ENCODE measurements around the gene ARHGAP5.

ARHGAP5 gene

GRCh38 chr14:32076278-32077080 lies 625 bp upstream of the ARHGAP5 start:
- DNase-seq (ENCODE audit: low read depth), result peak; percentile 97

- peak; percentile 39 for DNase-seq (ENCODE audit: low read depth)
Observed at GRCh38 chr14:32078023-32078857, 1.1 kb downstream of the ARHGAP5 start.

GRCh38 chr14:32078858-32079216 lies 1.7 kb downstream of the ARHGAP5 start:
- no peak for DNase-seq (ENCODE audit: low read depth)

GRCh38 chr14:32079264-32079663 lies 2.2 kb downstream of the ARHGAP5 start:
- no peak for DNase-seq (ENCODE audit: low read depth)

- DNase-seq (ENCODE audit: low read depth), result no peak
Observed at GRCh38 chr14:32080001-32080510, 3.0 kb downstream of the ARHGAP5 start.

- DNase-seq (ENCODE audit: low read depth), result no peak
Observed at GRCh38 chr14:32081901-32082300, 4.8 kb downstream of the ARHGAP5 start.

- DNase-seq (ENCODE audit: low read depth), result no peak
Observed at GRCh38 chr14:32083315-32083624, 6.2 kb downstream of the ARHGAP5 start.

GRCh38 chr14:32083789-32084188 lies 6.7 kb downstream of the ARHGAP5 start:
- DNase-seq (ENCODE audit: low read depth), result no peak

GRCh38 chr14:32085182-32085844 lies 8.2 kb downstream of the ARHGAP5 start:
- DNase-seq (ENCODE audit: low read depth), result no peak

- no peak for DNase-seq (ENCODE audit: low read depth)
Observed at GRCh38 chr14:32085845-32086383, 8.8 kb downstream of the ARHGAP5 start.

GRCh38 chr14:32087173-32087861 lies 10.2 kb downstream of the ARHGAP5 start:
- DNase-seq (ENCODE audit: low read depth), result no peak

- DNase-seq (ENCODE audit: low read depth), result no peak
Observed at GRCh38 chr14:32087907-32088306, 10.8 kb downstream of the ARHGAP5 start.

GRCh38 chr14:32090686-32091085 lies 13.6 kb downstream of the ARHGAP5 start:
- no peak for DNase-seq (ENCODE audit: low read depth)

- no peak for DNase-seq (ENCODE audit: low read depth)
Observed at GRCh38 chr14:32099473-32099872, 22.4 kb downstream of the ARHGAP5 start.

- no peak for DNase-seq (ENCODE audit: low read depth)
Observed at GRCh38 chr14:32100175-32100574, 23.1 kb downstream of the ARHGAP5 start.

GRCh38 chr14:32102152-32102787 lies 25.2 kb downstream of the ARHGAP5 start:
- no peak for DNase-seq (ENCODE audit: low read depth)

- no peak for DNase-seq (ENCODE audit: low read depth)
Observed at GRCh38 chr14:32102968-32103367, 25.9 kb downstream of the ARHGAP5 start.

- DNase-seq (ENCODE audit: low read depth), result no peak
Observed at GRCh38 chr14:32104308-32104707, 27.2 kb downstream of the ARHGAP5 start.

GRCh38 chr14:32104803-32105202 lies 27.7 kb downstream of the ARHGAP5 start:
- DNase-seq (ENCODE audit: low read depth), result peak; percentile 38

- peak; percentile 48 for DNase-seq (ENCODE audit: low read depth)
Observed at GRCh38 chr14:32109676-32110547, 32.8 kb downstream of the ARHGAP5 start.

Measured in fibroblast of gingiva (primary cell).